ENCODE measurements around the gene PEG3.

- TF ChIP-seq CTCF (conservative IDR thresholded peaks at IDR 0.05; ENCODE audit: low read depth, low read length): no peak
- no peak for TF ChIP-seq EZH2 (IDR thresholded peaks at IDR 0.05; ENCODE audit: borderline replicate concordance, low read depth, low read length, poor library complexity, severe bottlenecking)
These were observed 19.3 kb downstream of the PEG3 start for GRCh38 chr19:56821209-56821608.

All from A673 (cell line).